ENCODE results near the gene KCNJ10. TPM values are rescaled to one million over a fixed set of nuclear protein-coding genes. Genes with fewer than 3 reads are reported as not detected.

Gene KCNJ10
- total and polyA plus RNA-seq, 7 experiments from 2014 or later: 0.29 to 0.32 TPM; not detected in 5

- Mint-ChIP-seq H3K9me3 (no peaks in the 10 kb centered on the region), H3K27ac (no peak overlapping the region), H3K4me3 (no peak overlapping the region), H3K4me1 (peaks cover 0 to 4% (median 0%) of the 10 kb centered on the region in 7 donors), H3K27me3 (peaks cover 0 to 12% (median 4%) of the 10 kb centered on the region in 5 donors), H3K36me3 (peaks cover 0 to 9% (median 0%) of the 10 kb centered on the region in 5 donors)
- Histone ChIP-seq H3K9me3 (ENCODE audit: control insufficient read depth in 2 of 3, low read length in 3 of 3) (no peaks in the 10 kb centered on the region), H3K27me3 (ENCODE audit: control insufficient read depth in 2 of 2, insufficient read depth in 2 of 2, low read length in 2 of 2) (no peaks in the 10 kb centered on the region), H3K4me3 (ENCODE audit: low read length) (no peak overlapping the region), H3K27ac (ENCODE audit: low read depth, low read length) (no peak overlapping the region), H3K36me3 (ENCODE audit: control insufficient read depth in 2 of 3, insufficient read depth in 3 of 3, low read length in 3 of 3) (no peaks in the 10 kb centered on the region), H3K4me1 (ENCODE audit: control insufficient read depth in 2 of 2, insufficient read depth in 2 of 2, low read length in 2 of 2) (no peaks in the 10 kb centered on the region)
- DNase-seq: no peak
- CTCF ChIA-PET: no interaction called here
- POLR2A ChIA-PET: interaction anchor here (0.6 to 1.6 kb wide), 2 partner anchors 15 to 83 kb away, joined by 3 read pairs; no protein-coding TSS in a partner anchor
- intact Hi-C loops (cut with micrococcal nuclease): no loop called here
- ATAC-seq: no peak
Observed at GRCh38 chr1:160021376-160022074, 48.4 kb downstream of the KCNJ10 start.

GRCh38 chr1:160020196-160020595 lies 49.8 kb downstream of the KCNJ10 start:
- Histone ChIP-seq H3K9me3 (ENCODE audit: control insufficient read depth in 2 of 3, low read length in 3 of 3) (no peaks in the 10 kb centered on the region), H3K27ac (ENCODE audit: low read depth, low read length) (no peak overlapping the region), H3K4me3 (ENCODE audit: low read length) (no peak overlapping the region), H3K4me1 (ENCODE audit: control insufficient read depth in 2 of 2, insufficient read depth in 2 of 2, low read length in 2 of 2) (no peaks in the 10 kb centered on the region), H3K36me3 (ENCODE audit: control insufficient read depth in 2 of 3, insufficient read depth in 3 of 3, low read length in 3 of 3) (no peaks in the 10 kb centered on the region), H3K27me3 (ENCODE audit: control insufficient read depth in 2 of 2, insufficient read depth in 2 of 2, low read length in 2 of 2) (no peaks in the 10 kb centered on the region)
- intact Hi-C loops (cut with micrococcal nuclease): no loop called here
- Mint-ChIP-seq H3K4me3 (no peak overlapping the region), H3K27ac (peak overlapping the region in 1 of 9 donors; percentile 7), H3K36me3 (peaks cover 0 to under 1% (median 0%) of the 10 kb centered on the region in 5 donors), H3K4me1 (peaks cover 0 to 4% (median 0%) of the 10 kb centered on the region in 7 donors), H3K27me3 (peaks cover 0 to 14% (median 4%) of the 10 kb centered on the region in 5 donors), H3K9me3 (no peaks in the 10 kb centered on the region)
- no peak for DNase-seq
- CTCF ChIA-PET: interaction anchor here (0.7 to 1.3 kb wide), 2 partner anchors 13 to 72 kb away, joined by 3 read pairs; no protein-coding TSS in a partner anchor
- ATAC-seq: no peak
- POLR2A ChIA-PET: interaction anchor here (0.7 kb wide), 1 partner anchor 14 kb away, joined by 3 read pairs; no protein-coding TSS in a partner anchor

- Mint-ChIP-seq H3K27me3 (peaks cover 0 to 17% (median 4%) of the 10 kb centered on the region in 5 donors), H3K36me3 (no peaks in the 10 kb centered on the region), H3K9me3 (no peaks in the 10 kb centered on the region), H3K4me1 (peaks cover 0 to 3% (median 0%) of the 10 kb centered on the region in 7 donors), H3K27ac (no peak overlapping the region), H3K4me3 (no peak overlapping the region)
- intact Hi-C loops (cut with micrococcal nuclease): no loop called here
- ATAC-seq (no peak), DNase-seq (no peak)
- ChIA-PET POLR2A (interaction anchor here (1.5 kb wide), 1 partner anchor 12 kb away, joined by 4 read pairs; no protein-coding TSS in a partner anchor), CTCF (no interaction called here)
- H3K4me1 ChIP-seq (ENCODE audit: control insufficient read depth in 2 of 2, insufficient read depth in 2 of 2, low read length in 2 of 2): no peaks in the 10 kb centered on the region
- no peak overlapping the region for H3K27ac ChIP-seq (ENCODE audit: low read depth, low read length)
- no peak overlapping the region for H3K4me3 ChIP-seq (ENCODE audit: low read length)
- no peaks in the 10 kb centered on the region for H3K9me3 ChIP-seq (ENCODE audit: control insufficient read depth in 2 of 3, low read length in 3 of 3)
- H3K36me3 ChIP-seq (ENCODE audit: control insufficient read depth in 2 of 3, insufficient read depth in 3 of 3, low read length in 3 of 3): no peaks in the 10 kb centered on the region
- no peaks in the 10 kb centered on the region for H3K27me3 ChIP-seq (ENCODE audit: control insufficient read depth in 2 of 2, insufficient read depth in 2 of 2, low read length in 2 of 2)
Observed at GRCh38 chr1:160018900-160019299, 51.1 kb downstream of the KCNJ10 start.

GRCh38 chr1:160018347-160018746 lies 51.6 kb downstream of the KCNJ10 start:
- intact Hi-C loops (cut with micrococcal nuclease): no loop called here
- peaks cover 0 to 3% (median 0%) of the 10 kb centered on the region in 7 donors for H3K4me1 Mint-ChIP-seq
- H3K4me1 ChIP-seq (ENCODE audit: control insufficient read depth in 2 of 2, insufficient read depth in 2 of 2, low read length in 2 of 2): no peaks in the 10 kb centered on the region
- ChIA-PET POLR2A (interaction anchor here (1.5 kb wide), 1 partner anchor 13 kb away, joined by 4 read pairs; no protein-coding TSS in a partner anchor), CTCF (no interaction called here)
- DNase-seq (no peak), ATAC-seq (no peak)
- no peak overlapping the region for H3K4me3 ChIP-seq (ENCODE audit: low read length)
- no peaks in the 10 kb centered on the region for H3K36me3 ChIP-seq (ENCODE audit: control insufficient read depth in 2 of 3, insufficient read depth in 3 of 3, low read length in 3 of 3)
- no peak overlapping the region for H3K27ac ChIP-seq (ENCODE audit: low read depth, low read length)
- H3K36me3 Mint-ChIP-seq: no peaks in the 10 kb centered on the region
- no peaks in the 10 kb centered on the region for H3K27me3 ChIP-seq (ENCODE audit: control insufficient read depth in 2 of 2, insufficient read depth in 2 of 2, low read length in 2 of 2)
- H3K9me3 ChIP-seq (ENCODE audit: control insufficient read depth in 2 of 3, low read length in 3 of 3): no peaks in the 10 kb centered on the region
- H3K9me3 Mint-ChIP-seq: no peaks in the 10 kb centered on the region
- no peak overlapping the region for H3K27ac Mint-ChIP-seq
- no peak overlapping the region for H3K4me3 Mint-ChIP-seq
- peaks cover 0 to 22% (median 4%) of the 10 kb centered on the region in 5 donors for H3K27me3 Mint-ChIP-seq

GRCh38 chr1:160017592-160017991 lies 52.4 kb downstream of the KCNJ10 start:
- H3K9me3 ChIP-seq (ENCODE audit: control insufficient read depth in 2 of 3, low read length in 3 of 3): no peaks in the 10 kb centered on the region
- ChIA-PET POLR2A (no interaction called here), CTCF (no interaction called here)
- no peaks in the 10 kb centered on the region for H3K36me3 ChIP-seq (ENCODE audit: control insufficient read depth in 2 of 3, insufficient read depth in 3 of 3, low read length in 3 of 3)
- no peak overlapping the region for H3K27ac Mint-ChIP-seq
- DNase-seq: no peak
- no peak overlapping the region for H3K4me3 ChIP-seq (ENCODE audit: low read length)
- intact Hi-C loops (cut with micrococcal nuclease): no loop called here
- peaks cover 0 to under 1% of the 10 kb centered on the region in 2 donors for H3K27me3 ChIP-seq (ENCODE audit: control insufficient read depth in 2 of 2, insufficient read depth in 2 of 2, low read length in 2 of 2)
- ATAC-seq: no peak
- no peaks in the 10 kb centered on the region for H3K4me1 ChIP-seq (ENCODE audit: control insufficient read depth in 2 of 2, insufficient read depth in 2 of 2, low read length in 2 of 2)
- no peak overlapping the region for H3K27ac ChIP-seq (ENCODE audit: low read depth, low read length)
- H3K4me1 Mint-ChIP-seq: peaks cover 0 to 3% (median 0%) of the 10 kb centered on the region in 7 donors
- no peak overlapping the region for H3K4me3 Mint-ChIP-seq
- no peaks in the 10 kb centered on the region for H3K9me3 Mint-ChIP-seq
- no peaks in the 10 kb centered on the region for H3K36me3 Mint-ChIP-seq
- peaks cover 0 to 25% (median 4%) of the 10 kb centered on the region in 5 donors for H3K27me3 Mint-ChIP-seq

GRCh38 chr1:160011781-160012180 lies 58.2 kb downstream of the KCNJ10 start:
- H3K4me3 Mint-ChIP-seq: no peak overlapping the region
- POLR2A ChIA-PET: no interaction called here

More at GRCh38 chr1:160011781-160012180, 58.2 kb downstream of the KCNJ10 start:
- H3K4me3 ChIP-seq (ENCODE audit: low read length): no peak overlapping the region
- ATAC-seq (no peak), DNase-seq (no peak)
- H3K9me3 Mint-ChIP-seq: no peaks in the 10 kb centered on the region
- CTCF ChIA-PET: no interaction called here
- peaks cover 0 to 47% (median 13%) of the 10 kb centered on the region in 5 donors for H3K27me3 Mint-ChIP-seq
- intact Hi-C loops (cut with micrococcal nuclease): no loop called here
- H3K27ac ChIP-seq (ENCODE audit: low read depth, low read length): no peak overlapping the region
- no peaks in the 10 kb centered on the region for H3K36me3 Mint-ChIP-seq
- H3K27me3 ChIP-seq (ENCODE audit: control insufficient read depth in 2 of 2, insufficient read depth in 2 of 2, low read length in 2 of 2): peaks cover 0 to 3% of the 10 kb centered on the region in 2 donors
- no peak overlapping the region for H3K27ac Mint-ChIP-seq
- no peaks in the 10 kb centered on the region for H3K4me1 Mint-ChIP-seq
- no peaks in the 10 kb centered on the region for H3K36me3 ChIP-seq (ENCODE audit: control insufficient read depth in 2 of 3, insufficient read depth in 3 of 3, low read length in 3 of 3)
- no peaks in the 10 kb centered on the region for H3K4me1 ChIP-seq (ENCODE audit: control insufficient read depth in 2 of 2, insufficient read depth in 2 of 2, low read length in 2 of 2)
- no peaks in the 10 kb centered on the region for H3K9me3 ChIP-seq (ENCODE audit: control insufficient read depth in 2 of 3, low read length in 3 of 3)
